Measurements from ENCODE around the gene UGDH.

DNA sequence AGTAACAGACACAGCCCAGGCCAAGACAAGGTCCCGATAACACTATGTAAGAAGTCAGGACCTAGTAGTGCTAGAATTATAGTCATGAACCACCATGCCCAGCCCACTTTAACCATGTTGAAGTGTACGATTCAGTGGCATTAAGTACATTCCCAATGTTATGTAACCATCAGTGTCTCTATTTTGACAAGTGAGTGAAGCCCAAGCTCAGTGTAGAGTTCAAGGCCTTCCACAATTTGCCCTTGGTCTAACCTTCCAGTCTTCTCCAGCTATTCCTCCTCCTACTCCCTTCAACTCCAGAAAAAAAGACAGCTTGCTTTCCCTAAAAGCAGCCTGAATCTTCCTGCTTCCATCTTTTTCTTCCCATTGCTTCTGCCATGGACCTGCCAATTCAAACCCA lies 36.9 kb downstream of the UGDH start:
- TF ChIP-seq SUZ12 (IDR thresholded peaks at IDR 0.05; ENCODE audit: extremely low read depth, insufficient read depth, insufficient read length) (no peak), ZNF274 (IDR thresholded peaks at IDR 0.05; ENCODE audit: low read depth, low read length) (no peak)
